ENCODE measurements around the gene ANKFN1.

The ANKFN1 gene

DNA sequence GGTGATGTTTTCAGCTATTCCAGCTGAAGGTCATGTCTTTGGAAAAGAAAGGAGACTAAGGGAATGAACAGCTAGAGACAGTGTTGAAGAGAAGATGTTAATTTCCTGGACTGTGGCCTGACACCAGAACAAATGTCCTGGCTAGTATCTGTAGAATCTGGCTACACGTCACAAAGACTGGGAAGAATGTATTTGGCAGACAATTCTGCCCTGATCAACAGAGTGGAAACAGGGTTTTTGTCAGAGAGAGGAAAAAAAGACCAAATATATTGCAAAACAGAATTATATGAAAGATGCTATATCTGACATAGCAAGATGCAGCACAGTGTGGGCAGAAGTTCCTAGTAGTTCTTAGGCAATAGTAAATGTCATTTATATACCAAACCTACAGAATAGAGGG is 17.0 kb upstream of the ANKFN1 start:
- intact Hi-C loops (cut with DNase I; ENCODE audit: low total_unique reads) = no loop called here
- no peak overlapping the region for H3K4me3 ChIP-seq
- no peak for DNase-seq
- no peaks in the 10 kb centered on the region for H3K9me3 ChIP-seq
- H3K27ac ChIP-seq = no peak overlapping the region
- no peaks in the 10 kb centered on the region for H3K27me3 ChIP-seq
- no peaks in the 10 kb centered on the region for H3K4me1 ChIP-seq
- no peaks in the 10 kb centered on the region for H3K36me3 ChIP-seq
- TF ChIP-seq CTCF (IDR thresholded peaks at IDR 0.05) = no peak

- intact Hi-C loops (cut with DNase I; ENCODE audit: low total_unique reads) = no loop called here
- Histone ChIP-seq H3K9me3 (no peaks in the 10 kb centered on the region), H3K4me3 (no peak overlapping the region), H3K27ac (no peak overlapping the region), H3K4me1 (no peaks in the 10 kb centered on the region), H3K27me3 (no peaks in the 10 kb centered on the region), H3K36me3 (no peaks in the 10 kb centered on the region)
- TF ChIP-seq CTCF (IDR thresholded peaks at IDR 0.05) = no peak
- no peak for DNase-seq
These were observed 12.0 kb upstream of the ANKFN1 start for GRCh38 chr17:56141046-56141839.

- TF ChIP-seq CTCF (IDR thresholded peaks at IDR 0.05) = no peak
- H3K27ac ChIP-seq = no peak overlapping the region
- no peaks in the 10 kb centered on the region for H3K27me3 ChIP-seq
- no peaks in the 10 kb centered on the region for H3K9me3 ChIP-seq
- intact Hi-C loops (cut with DNase I; ENCODE audit: low total_unique reads) = no loop called here
- H3K36me3 ChIP-seq = no peaks in the 10 kb centered on the region
- no peaks in the 10 kb centered on the region for H3K4me1 ChIP-seq
- DNase-seq = peak in 1 of 2 donors; percentile 32
- no peak overlapping the region for H3K4me3 ChIP-seq
These were observed 10.9 kb upstream of the ANKFN1 start for GRCh38 chr17:56142325-56142724.

DNA sequence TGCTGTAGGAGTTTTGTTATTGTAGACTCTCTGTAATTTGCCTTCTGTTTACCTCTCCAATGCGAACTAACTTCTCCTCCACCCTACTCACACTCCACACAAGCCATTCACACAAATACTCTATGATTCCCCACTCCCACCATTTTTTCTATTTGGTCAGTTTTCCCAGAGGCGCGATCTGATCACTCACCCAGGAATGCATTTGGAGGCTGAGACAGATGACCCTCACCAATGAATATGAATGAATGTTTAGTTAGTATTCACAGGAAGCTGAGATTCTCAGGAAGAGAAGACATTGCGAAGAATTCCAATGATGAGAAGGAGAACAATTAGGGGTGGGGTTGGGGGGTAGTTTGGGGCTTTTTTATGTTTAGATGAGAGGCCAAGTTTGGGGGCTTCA is 10.5 kb upstream of the ANKFN1 start:
- Histone ChIP-seq H3K36me3 (no peaks in the 10 kb centered on the region), H3K4me3 (no peak overlapping the region), H3K9me3 (no peaks in the 10 kb centered on the region), H3K4me1 (no peaks in the 10 kb centered on the region), H3K27me3 (no peaks in the 10 kb centered on the region), H3K27ac (no peak overlapping the region)
- TF ChIP-seq CTCF (IDR thresholded peaks at IDR 0.05) = no peak
- intact Hi-C loops (cut with DNase I; ENCODE audit: low total_unique reads) = no loop called here
- no peak for DNase-seq

- Histone ChIP-seq H3K27me3 (no peaks in the 10 kb centered on the region), H3K27ac (no peak overlapping the region), H3K36me3 (no peaks in the 10 kb centered on the region), H3K9me3 (no peaks in the 10 kb centered on the region), H3K4me1 (no peaks in the 10 kb centered on the region), H3K4me3 (no peak overlapping the region)
- no peak for DNase-seq
- no peak for TF ChIP-seq CTCF (IDR thresholded peaks at IDR 0.05)
- intact Hi-C loops (cut with DNase I; ENCODE audit: low total_unique reads) = no loop called here
These were observed 9.1 kb upstream of the ANKFN1 start for GRCh38 chr17:56144223-56144622.

All from tibial artery (tissue), 4 donors.